CD4-positive, CD25-positive, alpha-beta regulatory T cell (primary cell): ENCODE data around the gene FOXO6. TPM values are rescaled to one million over a fixed set of nuclear protein-coding genes. Genes with fewer than 3 reads are reported as not detected.

Experiments used
- ATAC-seq, 2 donors: fragments of 150-1000 bp; cut with Tn5 transposase; one replicate each; pipeline ENCODE4 v1.10.0; 2021; ENCODE audit warnings: low read depth in 2 of 2, moderate number of reproducible peaks in 2 of 2, moderate library complexity in 1 of 2
- DNase-seq, 3 donors: peaks; one replicate each; pipeline versions ENCODE4 v3.0.0 to v3.0.0-alpha.2; 2012 to 2022; ENCODE audit warnings: mixed read lengths in 1 of 3
- H3K27ac ChIP-seq: one replicate; pipeline ENCODE4 v1.7.0; 2013; ENCODE audit warnings: mild to moderate bottlenecking, low read length; ENCODE audit not compliant: insufficient read depth, poor library complexity, severe bottlenecking
- H3K27me3 ChIP-seq: one replicate; pipeline ENCODE4 v1.7.0; 2013; ENCODE audit warnings: low read length; ENCODE audit not compliant: control insufficient read depth, insufficient read depth
- H3K36me3 ChIP-seq: one replicate; pipeline ENCODE4 v1.7.0; 2013; ENCODE audit warnings: mild to moderate bottlenecking, low read length, moderate library complexity; ENCODE audit not compliant: control insufficient read depth, insufficient read depth
- H3K4me1 ChIP-seq: 2 replicates; pipeline ENCODE4 v1.7.0; 2013; ENCODE audit warnings: mild to moderate bottlenecking, low read length; ENCODE audit not compliant: insufficient read depth, control insufficient read depth, poor library complexity, severe bottlenecking
- H3K4me3 ChIP-seq: one replicate; pipeline ENCODE4 v1.7.0; 2013; ENCODE audit warnings: low read depth, mild to moderate bottlenecking, low read length, moderate library complexity
- H3K9me3 ChIP-seq, 2 experiments: 1 replicate in 1 of 2; 2 replicates in 1 of 2; pipeline ENCODE4 v1.7.0; 2013; ENCODE audit warnings: low read length in 2 of 2, mild to moderate bottlenecking in 1 of 2, moderate library complexity in 1 of 2; ENCODE audit not compliant: control insufficient read depth in 2 of 2
- H3K27ac Mint-ChIP-seq, 3 donors: one replicate each; pipeline ENCODE4 v1.8.0; 2020 to 2022; ENCODE audit warnings: mild to moderate bottlenecking in 3 of 3, mixed read lengths in 3 of 3, moderate library complexity in 2 of 3
- H3K27me3 Mint-ChIP-seq: one replicate; pipeline ENCODE4 v1.8.0; 2022; ENCODE audit warnings: mild to moderate bottlenecking, mixed read lengths
- H3K36me3 Mint-ChIP-seq: one replicate; pipeline ENCODE4 v1.8.0; 2020; ENCODE audit warnings: mixed read lengths
- H3K4me1 Mint-ChIP-seq, 4 donors: one replicate each; pipeline ENCODE4 v1.8.0; 2020 to 2022; ENCODE audit warnings: mixed read lengths in 4 of 4, mild to moderate bottlenecking in 1 of 4
- H3K4me3 Mint-ChIP-seq, 4 donors: one replicate each; pipeline ENCODE4 v1.8.0; 2020 to 2022; ENCODE audit warnings: mild to moderate bottlenecking in 4 of 4, mixed read lengths in 4 of 4, moderate library complexity in 3 of 4
- H3K9me3 Mint-ChIP-seq, 7 donors: one replicate each; pipeline ENCODE4 v1.8.0; 2020 to 2022; ENCODE audit warnings: mixed read lengths in 7 of 7, mild to moderate bottlenecking in 3 of 7, moderate library complexity in 2 of 7
- polyA plus RNA-seq, 4 donors: library from polyadenylated mRNA; unstranded; fragments of 300-500 nt; fragmentation: Illumina TruSeq; gene quantifications; one replicate each; pipeline ENCODE4 v1.2.3, GENCODE V29; 2021
- total RNA-seq: library from RNA; stranded (reverse); gene quantifications from one replicate; pipeline ENCODE4 v1.2.3, GENCODE V29; 2022

Gene FOXO6
- total and polyA plus RNA-seq, 5 donors from 2014 or later: 0.91 TPM; not detected in 4

GRCh38 chr1:41430069-41430468 is 68.8 kb downstream of the FOXO6 start:
- Mint-ChIP-seq H3K9me3 (peaks cover 0 to 2% (median 0%) of the 10 kb centered on the region in 7 donors), H3K4me1 (no peaks in the 10 kb centered on the region), H3K27ac (no peak overlapping the region), H3K4me3 (no peak overlapping the region), H3K36me3 (no peaks in the 10 kb centered on the region), H3K27me3 (peaks cover 11% of the 10 kb centered on the region)
- H3K4me1 ChIP-seq: no peaks in the 10 kb centered on the region
- H3K9me3 ChIP-seq: no peaks in the 10 kb centered on the region
- H3K36me3 ChIP-seq: no peaks in the 10 kb centered on the region
- H3K27ac ChIP-seq: no peak overlapping the region
- no peaks in the 10 kb centered on the region for H3K27me3 ChIP-seq
- DNase-seq (no peak), ATAC-seq (no peak)
- H3K4me3 ChIP-seq: no peak overlapping the region

- H3K4me1 ChIP-seq: no peaks in the 10 kb centered on the region
- H3K27me3 ChIP-seq: no peaks in the 10 kb centered on the region
- DNase-seq (no peak), ATAC-seq (no peak)
- no peaks in the 10 kb centered on the region for H3K9me3 ChIP-seq
- no peak overlapping the region for H3K27ac Mint-ChIP-seq
- H3K27ac ChIP-seq: no peak overlapping the region
- peaks cover 13% of the 10 kb centered on the region for H3K27me3 Mint-ChIP-seq
- no peaks in the 10 kb centered on the region for H3K36me3 Mint-ChIP-seq
- H3K4me3 Mint-ChIP-seq: no peak overlapping the region
- H3K4me1 Mint-ChIP-seq: no peaks in the 10 kb centered on the region
- no peaks in the 10 kb centered on the region for H3K36me3 ChIP-seq
- peaks cover 0 to 2% (median 0%) of the 10 kb centered on the region in 7 donors for H3K9me3 Mint-ChIP-seq
- no peak overlapping the region for H3K4me3 ChIP-seq
Measured at GRCh38 chr1:41430582-41430981, 69.3 kb downstream of the FOXO6 start.

GRCh38 chr1:41431490-41432350 is 70.5 kb downstream of the FOXO6 start:
- Histone ChIP-seq H3K4me3 (no peak overlapping the region), H3K27me3 (no peaks in the 10 kb centered on the region), H3K9me3 (no peaks in the 10 kb centered on the region), H3K27ac (no peak overlapping the region), H3K36me3 (no peaks in the 10 kb centered on the region), H3K4me1 (no peaks in the 10 kb centered on the region)
- H3K27me3 Mint-ChIP-seq: peaks cover 13% of the 10 kb centered on the region
- H3K4me3 Mint-ChIP-seq: no peak overlapping the region
- H3K36me3 Mint-ChIP-seq: no peaks in the 10 kb centered on the region
- no peak for DNase-seq
- H3K27ac Mint-ChIP-seq: no peak overlapping the region
- H3K4me1 Mint-ChIP-seq: no peaks in the 10 kb centered on the region
- H3K9me3 Mint-ChIP-seq: peaks cover 0 to 2% (median 0%) of the 10 kb centered on the region in 7 donors
- no peak for ATAC-seq

Other genes with a start within 250 kb of the FOXO6 start
- 27.6 TPM for gene SCMH1, start 119.1 kb upstream of the FOXO6 start, total RNA-seq
- 1 to 10 TPM; 3.4 to 7.3 (median 5.2) TPM for gene SCMH1, start 119.1 kb upstream of the FOXO6 start, polyA plus RNA-seq
- gene EDN2, start 123.2 kb downstream of the FOXO6 start, total RNA-seq: 0.52 TPM
- gene EDN2, start 123.2 kb downstream of the FOXO6 start, polyA plus RNA-seq: not detected